ENCODE data around the gene KRT81.

- TF ChIP-seq, protein P1, sequence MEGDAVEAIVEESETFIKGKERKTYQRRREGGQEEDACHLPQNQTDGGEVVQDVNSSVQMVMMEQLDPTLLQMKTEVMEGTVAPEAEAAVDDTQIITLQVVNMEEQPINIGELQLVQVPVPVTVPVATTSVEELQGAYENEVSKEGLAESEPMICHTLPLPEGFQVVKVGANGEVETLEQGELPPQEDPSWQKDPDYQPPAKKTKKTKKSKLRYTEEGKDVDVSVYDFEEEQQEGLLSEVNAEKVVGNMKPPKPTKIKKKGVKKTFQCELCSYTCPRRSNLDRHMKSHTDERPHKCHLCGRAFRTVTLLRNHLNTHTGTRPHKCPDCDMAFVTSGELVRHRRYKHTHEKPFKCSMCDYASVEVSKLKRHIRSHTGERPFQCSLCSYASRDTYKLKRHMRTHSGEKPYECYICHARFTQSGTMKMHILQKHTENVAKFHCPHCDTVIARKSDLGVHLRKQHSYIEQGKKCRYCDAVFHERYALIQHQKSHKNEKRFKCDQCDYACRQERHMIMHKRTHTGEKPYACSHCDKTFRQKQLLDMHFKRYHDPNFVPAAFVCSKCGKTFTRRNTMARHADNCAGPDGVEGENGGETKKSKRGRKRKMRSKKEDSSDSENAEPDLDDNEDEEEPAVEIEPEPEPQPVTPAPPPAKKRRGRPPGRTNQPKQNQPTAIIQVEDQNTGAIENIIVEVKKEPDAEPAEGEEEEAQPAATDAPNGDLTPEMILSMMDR (IDR thresholded peaks at IDR 0.05 in 4 of 5, conservative IDR thresholded peaks at IDR 0.05 in 1 of 5) = no peak
- TF ChIP-seq POLR2A (IDR thresholded peaks at IDR 0.05) = no peak
These were observed 25.0 kb upstream of the KRT81 start for GRCh38 chr12:52316290-52316689.
